Transverse colon (tissue), 4 donors: Measurements from ENCODE around the gene VAPB. TPM values are rescaled to one million over a fixed set of nuclear protein-coding genes. Genes with fewer than 3 reads are reported as not detected.

ENCODE experiments used
- DNase-seq: peaks from one replicate; pipeline ENCODE4 v3.0.0-alpha.2; 2019
- H3K27ac ChIP-seq, 4 donors: fragments of 200-600 bp; sonication (generic); 2 replicates each; pipeline ENCODE4 v1.5.1; 2016 to 2018; ENCODE audit warnings: inconsistent platforms in 4 of 4
- H3K27me3 ChIP-seq: fragments of 200-600 bp; sonication (generic); 2 replicates; pipeline ENCODE4 v1.5.1; 2017; ENCODE audit warnings: inconsistent platforms
- H3K36me3 ChIP-seq, 4 donors: fragments of 200-600 bp; sonication (generic); 2 replicates each; pipeline ENCODE4 v1.5.1; 2017 to 2019; ENCODE audit warnings: inconsistent platforms in 4 of 4
- H3K4me1 ChIP-seq, 4 donors: fragments of 200-600 bp; sonication (generic); 2 replicates each; pipeline ENCODE4 v1.5.1; 2017 to 2020; ENCODE audit warnings: inconsistent platforms in 4 of 4
- H3K4me3 ChIP-seq, 4 donors: fragments of 200-600 bp; sonication (generic); 1 replicate in 1 of 4; 2 replicates in 3 of 4; pipeline versions ENCODE4 v1.5.1 to v1.6.1; 2017 to 2019; ENCODE audit warnings: inconsistent platforms in 4 of 4
- H3K9me3 ChIP-seq, 2 donors: fragments of 200-600 bp; sonication (generic); 2 replicates each; pipeline ENCODE4 v1.5.1; 2017 to 2019; ENCODE audit warnings: inconsistent platforms in 2 of 2
- CTCF ChIP-seq, 5 experiments: fragments of 200-600 bp in 3 of 5; fragments of 450-650 bp in 2 of 5; sonication (generic) in 3 of 5; IDR thresholded peaks; 1 replicate in 2 of 5; 2 replicates in 3 of 5; pipeline ENCODE4 v1.5.1; 2016 to 2017; ENCODE audit warnings: antibody characterized with exemption in 5 of 5, inconsistent platforms in 3 of 5, mild to moderate bottlenecking in 2 of 5, moderate library complexity in 1 of 5
- EP300 ChIP-seq: sonication (generic); formaldehyde crosslinking; IDR thresholded peaks from one replicate; pipeline ENCODE4 v1.6.1; 2017; ENCODE audit warnings: antibody characterized with exemption, low read depth
- POLR2A ChIP-seq: fragments of 450-650 bp; IDR thresholded peaks from one replicate; pipeline ENCODE4 v1.6.1; 2016; ENCODE audit warnings: antibody characterized with exemption, mild to moderate bottlenecking, moderate library complexity
- POLR2AphosphoS5 ChIP-seq, 3 donors: sonication (generic); formaldehyde crosslinking; IDR thresholded peaks; one replicate each; pipeline ENCODE4 v1.6.1; 2016; ENCODE audit warnings: antibody characterized with exemption in 3 of 3
- WGBS, 2 donors: methylation state at CpG; one replicate each; pipeline ENCODE4 v1.1.5; 2018; ENCODE audit warnings: low coverage in 1 of 2; 5-methylcytosine and 5-hydroxymethylcytosine counted together
- in situ Hi-C, 4 donors: fragments of 200-750 bp; cut with MboI; loops; one replicate each; pipeline versions ENCODE4 v1.15.0 to v1.15.1; 2017; ENCODE audit warnings: low sequenced_read_pairs in 3 of 4, low pct_ligation_motif_present in 1 of 4, low pct_unique_long_range_greater_than_20kb in 1 of 4
- intact Hi-C: fragments of 100-400 bp; cut with DNase I; formaldehyde crosslinking; loops from one replicate; pipeline ENCODE4 v1.15.1; 2023; ENCODE audit warnings: low total_unique reads
- total RNA-seq, 4 donors: library from RNA; depleted of rRNA; stranded (reverse); fragments of >200 nt; gene quantifications; one replicate each; pipeline ENCODE4 v1.1.0, GENCODE V29; 2016

The VAPB gene
- total RNA-seq, 4 donors from 2014 or later, result 11.6 to 44.8 (median 28.0) TPM

GRCh38 chr20:58374906-58375758 lies 13.9 kb upstream of the VAPB start:
- Histone ChIP-seq H3K27ac (no peak overlapping the region), H3K9me3 (no peaks in the 10 kb centered on the region), H3K27me3 (no peaks in the 10 kb centered on the region), H3K36me3 (no peaks in the 10 kb centered on the region), H3K4me1 (no peaks in the 10 kb centered on the region), H3K4me3 (no peak overlapping the region)
- 48 to 62% methylated on average over 7 to 8 of the region's 8 CpGs for WGBS, 2 donors
- in situ Hi-C loops (no loop called here), intact Hi-C loops (no loop called here)
- TF ChIP-seq EP300, result no peak
- no peak for TF ChIP-seq CTCF (IDR thresholded peaks at IDR 0.05)
- TF ChIP-seq POLR2AphosphoS5 (IDR thresholded peaks at IDR 0.05), result no peak
- TF ChIP-seq POLR2A, result no peak
- no peak for DNase-seq

- Histone ChIP-seq H3K36me3 (no peaks in the 10 kb centered on the region), H3K4me3 (no peak overlapping the region), H3K4me1 (no peaks in the 10 kb centered on the region), H3K27ac (no peak overlapping the region), H3K27me3 (no peaks in the 10 kb centered on the region), H3K9me3 (no peaks in the 10 kb centered on the region)
- intact Hi-C loops, result no loop called here
- in situ Hi-C loops, result no loop called here
- no peak for DNase-seq
- no peak for TF ChIP-seq POLR2A
- no peak for TF ChIP-seq EP300
- no peak for TF ChIP-seq CTCF (IDR thresholded peaks at IDR 0.05)
- no peak for TF ChIP-seq POLR2AphosphoS5 (IDR thresholded peaks at IDR 0.05)
- WGBS, 2 donors, result 78 to 94% methylated on average over 6 to 10 of the region's 10 CpGs
These were observed 13.2 kb upstream of the VAPB start for GRCh38 chr20:58375759-58376352.

- no peak for DNase-seq
- H3K4me3 ChIP-seq, result no peak overlapping the region
- no peaks in the 10 kb centered on the region for H3K27me3 ChIP-seq
- in situ Hi-C loops (no loop called here), intact Hi-C loops (no loop called here)
- 79% methylated on average over 1 of the region's 1 CpG; no CpG with 5 or more reads in 1 of the 2 donors for WGBS, 2 donors
- H3K36me3 ChIP-seq, result no peaks in the 10 kb centered on the region
- no peak for TF ChIP-seq POLR2AphosphoS5 (IDR thresholded peaks at IDR 0.05)
- TF ChIP-seq CTCF (IDR thresholded peaks at IDR 0.05), result no peak
- TF ChIP-seq EP300, result no peak
- TF ChIP-seq POLR2A, result no peak
- H3K27ac ChIP-seq, result no peak overlapping the region
- H3K4me1 ChIP-seq, result no peaks in the 10 kb centered on the region
- H3K9me3 ChIP-seq, result no peaks in the 10 kb centered on the region
These were observed 12.0 kb upstream of the VAPB start for GRCh38 chr20:58377017-58377416.

GRCh38 chr20:58377766-58378401 lies 11.1 kb upstream of the VAPB start:
- no peaks in the 10 kb centered on the region for H3K4me1 ChIP-seq
- intact Hi-C loops (no loop called here), in situ Hi-C loops (no loop called here)
- no peak overlapping the region for H3K4me3 ChIP-seq
- no peak overlapping the region for H3K27ac ChIP-seq
- TF ChIP-seq POLR2AphosphoS5 (IDR thresholded peaks at IDR 0.05) (no peak), CTCF (IDR thresholded peaks at IDR 0.05) (no peak), POLR2A (no peak), EP300 (no peak)
- H3K27me3 ChIP-seq, result no peaks in the 10 kb centered on the region
- H3K36me3 ChIP-seq, result no peaks in the 10 kb centered on the region
- no peak for DNase-seq
- no peaks in the 10 kb centered on the region for H3K9me3 ChIP-seq
- WGBS, 2 donors, result 61 to 69% methylated on average over 3 to 7 of the region's 7 CpGs
